Chondrocyte (in vitro differentiated cells): Measurements from ENCODE around the gene XNDC1N. TPM values are rescaled to one million over a fixed set of nuclear protein-coding genes. Genes with fewer than 3 reads are reported as not detected.

ENCODE experiments used
- DNase-seq: peaks from one replicate; pipeline ENCODE4 v3.0.0; 2021; ENCODE audit warnings: mixed read lengths, low spot score
- H3K27ac Mint-ChIP-seq: one replicate; pipeline ENCODE4 v1.8.0; 2021; ENCODE audit warnings: mild to moderate bottlenecking, moderate library complexity, mixed read lengths; ENCODE audit not compliant: unreplicated experiment
- H3K27me3 Mint-ChIP-seq: 2 replicates; pipeline ENCODE4 v1.8.0; 2021; ENCODE audit warnings: low read depth, mixed read lengths
- H3K36me3 Mint-ChIP-seq: 2 replicates; pipeline ENCODE4 v1.8.0; 2021; ENCODE audit warnings: low read depth, mixed read lengths
- H3K4me1 Mint-ChIP-seq: 2 replicates; pipeline ENCODE4 v1.8.0; 2021; ENCODE audit warnings: low read depth, mild to moderate bottlenecking, mixed read lengths
- H3K4me3 Mint-ChIP-seq: one replicate; pipeline ENCODE4 v1.8.0; 2021; ENCODE audit warnings: mild to moderate bottlenecking, moderate library complexity, mixed read lengths; ENCODE audit not compliant: unreplicated experiment
- H3K9me3 Mint-ChIP-seq: 2 replicates; pipeline ENCODE4 v1.8.0; 2021; ENCODE audit warnings: low read depth, mixed read lengths
- CTCF ChIP-seq: fragments of 200-600 bp; sonication (generic); IDR thresholded peaks from 2 replicates; pipeline ENCODE4 v1.5.0; 2021; ENCODE audit warnings: antibody characterized with exemption, mild to moderate bottlenecking, moderate library complexity
- long read RNA-seq: library from polyadenylated mRNA; stranded (forward); transcript quantifications from one replicate; pipeline ENCODE4 v2.0.0, GENCODE V29; 2021
- total RNA-seq: library from RNA; stranded (reverse); gene quantifications from 3 replicates; pipeline ENCODE4 v1.2.1, GENCODE V29; 2021

Gene XNDC1N
- 5.1 to 10.7 TPM (median 6.1 TPM) in 3 replicates for total RNA-seq
- long read RNA-seq, partial matches to known transcripts = 0 of 1 reads
- long read RNA-seq, other reads (novel, unspliced or antisense) = 1 of 1 reads

GRCh38 chr11:71927820-71928736 is at the start of gene XNDC1N:
TSS of gene XNDC1N (minus strand) at chr11:71928594. CDS start at chr11:71923353, 5,241 bp downstream.
- no peak for DNase-seq
- peak within 1 kb of the TSS; percentile 97 for H3K27ac Mint-ChIP-seq
- H3K27me3 Mint-ChIP-seq = no peaks in the 10 kb centered on the region
- H3K36me3 Mint-ChIP-seq = no peaks in the 10 kb centered on the region
- peak within 1 kb of the TSS; percentile 97 for H3K4me3 Mint-ChIP-seq
- H3K9me3 Mint-ChIP-seq = no peaks in the 10 kb centered on the region
- peak; percentile 7 for TF ChIP-seq CTCF
- H3K4me1 Mint-ChIP-seq = peaks cover 49% of the 10 kb centered on the region

GRCh38 chr11:71977743-71978418 is 49.5 kb upstream of the XNDC1N start:
- peak; percentile 89 for TF ChIP-seq CTCF
- Mint-ChIP-seq H3K27me3 (no peaks in the 10 kb centered on the region), H3K36me3 (peaks cover 12% of the 10 kb centered on the region), H3K4me1 (no peaks in the 10 kb centered on the region), H3K27ac (no peak overlapping the region), H3K4me3 (no peak overlapping the region), H3K9me3 (no peaks in the 10 kb centered on the region)
- no peak for DNase-seq

GRCh38 chr11:71977090-71977489 is 48.7 kb upstream of the XNDC1N start:
- H3K27ac Mint-ChIP-seq = no peak overlapping the region
- no peak for TF ChIP-seq CTCF
- H3K4me3 Mint-ChIP-seq = no peak overlapping the region
- DNase-seq = no peak
- H3K9me3 Mint-ChIP-seq = no peaks in the 10 kb centered on the region
- peaks cover 14% of the 10 kb centered on the region for H3K36me3 Mint-ChIP-seq
- H3K27me3 Mint-ChIP-seq = no peaks in the 10 kb centered on the region
- H3K4me1 Mint-ChIP-seq = no peaks in the 10 kb centered on the region

GRCh38 chr11:71976551-71976950 is 48.2 kb upstream of the XNDC1N start:
- Mint-ChIP-seq H3K27ac (peak overlapping the region; percentile 45), H3K27me3 (no peaks in the 10 kb centered on the region), H3K4me1 (peaks cover 5% of the 10 kb centered on the region), H3K9me3 (no peaks in the 10 kb centered on the region), H3K36me3 (peaks cover 16% of the 10 kb centered on the region), H3K4me3 (no peak overlapping the region)
- no peak for DNase-seq
- TF ChIP-seq CTCF = no peak

GRCh38 chr11:71971680-71972079 is 43.3 kb upstream of the XNDC1N start:
- H3K4me1 Mint-ChIP-seq = peaks cover 10% of the 10 kb centered on the region
- no peaks in the 10 kb centered on the region for H3K9me3 Mint-ChIP-seq
- TF ChIP-seq CTCF = no peak
- no peak for DNase-seq
- H3K27ac Mint-ChIP-seq = no peak overlapping the region
- H3K36me3 Mint-ChIP-seq = peaks cover 19% of the 10 kb centered on the region
- no peak overlapping the region for H3K4me3 Mint-ChIP-seq
- no peaks in the 10 kb centered on the region for H3K27me3 Mint-ChIP-seq
